AG04449 (cell line): ENCODE measurements around the gene LMBR1L.

ENCODE experiments used
- CTCF ChIA-PET: fragments of 350-600 bp; formaldehyde crosslinking; extraction: SDS; loops from one replicate; lab custom pipeline; 2021; ENCODE audit warnings: antibody characterized with exemption; lab: Yijun Ruan, JAX
- POLR2A ChIA-PET: fragments of 400-600, 350-600 bp; formaldehyde crosslinking; extraction: SDS; loops from one replicate; lab custom pipeline; 2020; ENCODE audit warnings: antibody characterized with exemption, inconsistent platforms; lab: Yijun Ruan, JAX
- DNase-seq: peaks from one replicate; pipeline ENCODE4 v3.0.0-alpha.2; 2010; ENCODE audit warnings: low read depth, low spot score
- H3K4me3 ChIP-seq: 2 replicates; pipeline ENCODE4 v1.5.1; 2011; ENCODE audit warnings: low read depth, mild to moderate bottlenecking, control low read depth, low read length
- CTCF ChIP-seq: IDR thresholded peaks from one replicate; pipeline ENCODE4 v1.5.1; 2011; ENCODE audit warnings: mild to moderate bottlenecking, moderate library complexity, low read length, control low read depth, inconsistent platforms; ENCODE audit not compliant: insufficient read depth; ENCODE audit errors: missing control alignments

The LMBR1L gene

GRCh38 chr12:49059299-49060171, 51.1 kb downstream of the LMBR1L start:
- ChIA-PET POLR2A (interaction anchor here (1.1 to 2.0 kb wide), 2 partner anchors 10 to 71 kb away, joined by 3 to 8 read pairs; partner anchors contain the start of genes RHEBL1 and TUBA1B), CTCF (interaction anchor here (0.7 to 6.4 kb wide), 11 partner anchors 9 to 62 kb away, joined by 3 to 48 read pairs (median 4); partner anchors contain the start of genes DHH and RHEBL1)
- TF ChIP-seq CTCF = no peak
- no peak for DNase-seq
- H3K4me3 ChIP-seq = peak overlapping the region; percentile 84

GRCh38 chr12:49059045-49059298, 51.7 kb downstream of the LMBR1L start:
- DNase-seq = no peak
- ChIA-PET POLR2A (interaction anchor here (1.1 to 2.0 kb wide), 3 partner anchors 11 to 72 kb away, joined by 3 to 8 read pairs (median 3); partner anchors contain the start of genes RHEBL1 and TUBA1B), CTCF (interaction anchor here (0.9 to 6.4 kb wide), 11 partner anchors 8 to 174 kb away, joined by 3 to 48 read pairs (median 5); partner anchors contain the start of gene RHEBL1)
- TF ChIP-seq CTCF = no peak
- peak overlapping the region; percentile 84 for H3K4me3 ChIP-seq

GRCh38 chr12:49058366-49059044, 52.1 kb downstream of the LMBR1L start:
- TF ChIP-seq CTCF = no peak
- no peak for DNase-seq
- H3K4me3 ChIP-seq = peak overlapping the region; percentile 84
- ChIA-PET CTCF (interaction anchor here (0.7 to 6.4 kb wide), 13 partner anchors 8 to 175 kb away, joined by 3 to 48 read pairs (median 4); partner anchors contain the start of gene RHEBL1), POLR2A (interaction anchor here (0.9 to 2.0 kb wide), 5 partner anchors 11 to 72 kb away, joined by 3 to 8 read pairs (median 3); partner anchors contain the start of genes RHEBL1 and TUBA1B)

- no peak for TF ChIP-seq CTCF
- H3K4me3 ChIP-seq = peak overlapping the region; percentile 84
- ChIA-PET POLR2A (interaction anchor here (0.9 to 2.0 kb wide), 4 partner anchors 12 to 73 kb away, joined by 3 to 8 read pairs (median 4); partner anchors contain the start of genes RHEBL1 and TUBA1B), CTCF (interaction anchor here (0.7 to 6.4 kb wide), 8 partner anchors 10 to 175 kb away, joined by 3 to 48 read pairs (median 4); no protein-coding TSS in a partner anchor)
- no peak for DNase-seq
Measured at GRCh38 chr12:49057888-49058287, 52.8 kb downstream of the LMBR1L start.

GRCh38 chr12:49055978-49056754, 54.5 kb downstream of the LMBR1L start:
- peak overlapping the region; percentile 84 for H3K4me3 ChIP-seq
- ChIA-PET POLR2A (interaction anchor here (1.3 kb wide), 1 partner anchor 74 kb away, joined by 4 read pairs; no protein-coding TSS in a partner anchor), CTCF (interaction anchor here (0.9 to 6.4 kb wide), 8 partner anchors 8 to 78 kb away, joined by 3 to 48 read pairs (median 4); partner anchors contain the start of gene WNT1)
- no peak for TF ChIP-seq CTCF
- peak; percentile 12 for DNase-seq
